ENCODE data around the gene METTL16.

Gene METTL16

GRCh38 chr17:2438823-2439222 is 72.9 kb downstream of the METTL16 start:
- Histone ChIP-seq H2AFZ (ENCODE audit: low read length) (no peak overlapping the region), H3K9me2 (ENCODE audit: low read depth, low read length) (no peaks in the 10 kb centered on the region), H3K9me3 (ENCODE audit: low read length) (no peaks in the 10 kb centered on the region), H3K4me2 (ENCODE audit: low read length) (no peak overlapping the region), H3K4me1 (ENCODE audit: insufficient read depth, low read length, severe bottlenecking) (peaks cover 27% of the 10 kb centered on the region), H3F3A (ENCODE audit: insufficient read depth, low read length) (no peaks in the 10 kb centered on the region; the same call in 1 of the 2 replicates), H4K20me1 (ENCODE audit: insufficient read depth, low read length) (no peaks in the 10 kb centered on the region), H3K27ac (ENCODE audit: low read depth, low read length, poor library complexity, severe bottlenecking) (no peak overlapping the region), H3K27me3 (ENCODE audit: insufficient read depth, low read length) (no peaks in the 10 kb centered on the region), H3K9ac (ENCODE audit: low read length) (no peak overlapping the region), H3K79me2 (ENCODE audit: insufficient read depth, low read length) (no peaks in the 10 kb centered on the region), H3K4me3 (ENCODE audit: low read depth, low read length, poor library complexity, severe bottlenecking) (no peak overlapping the region), H3K36me3 (ENCODE audit: insufficient read depth, low read length) (peaks cover 59% of the 10 kb centered on the region)
- TF ChIP-seq CTCF (IDR thresholded peaks at IDR 0.05; ENCODE audit: low read length) (no peak), EZH2 (IDR thresholded peaks at IDR 0.05; ENCODE audit: borderline replicate concordance, low read length) (no peak)

GRCh38 chr17:2436316-2436905 is 75.3 kb downstream of the METTL16 start:
- Histone ChIP-seq H4K20me1 (ENCODE audit: insufficient read depth, low read length) (no peaks in the 10 kb centered on the region), H3K79me2 (ENCODE audit: insufficient read depth, low read length) (no peaks in the 10 kb centered on the region), H3K4me1 (ENCODE audit: insufficient read depth, low read length, severe bottlenecking) (peaks cover 27% of the 10 kb centered on the region), H2AFZ (ENCODE audit: low read length) (no peak overlapping the region), H3K9ac (ENCODE audit: low read length) (peak overlapping the region; percentile 29; the same call in 1 of the 2 replicates), H3K4me3 (ENCODE audit: low read depth, low read length, poor library complexity, severe bottlenecking) (peak overlapping the region; percentile 13), H3F3A (ENCODE audit: insufficient read depth, low read length) (no peaks in the 10 kb centered on the region; the same call in 1 of the 2 replicates), H3K27me3 (ENCODE audit: insufficient read depth, low read length) (no peaks in the 10 kb centered on the region), H3K4me2 (ENCODE audit: low read length) (peak overlapping the region; percentile 45), H3K9me2 (ENCODE audit: low read depth, low read length) (no peaks in the 10 kb centered on the region), H3K36me3 (ENCODE audit: insufficient read depth, low read length) (peaks cover 68% of the 10 kb centered on the region), H3K27ac (ENCODE audit: low read depth, low read length, poor library complexity, severe bottlenecking) (peak overlapping the region; percentile 94), H3K9me3 (ENCODE audit: low read length) (no peaks in the 10 kb centered on the region)
- no peak for TF ChIP-seq CTCF (IDR thresholded peaks at IDR 0.05; ENCODE audit: low read length)
- TF ChIP-seq EZH2 (IDR thresholded peaks at IDR 0.05; ENCODE audit: borderline replicate concordance, low read length): no peak

GRCh38 chr17:2435862-2436261 is 75.8 kb downstream of the METTL16 start:
- peak overlapping the region; percentile 45 for H3K9ac ChIP-seq (ENCODE audit: low read length)
- H3K4me3 ChIP-seq (ENCODE audit: low read depth, low read length, poor library complexity, severe bottlenecking): peak overlapping the region; percentile 13
- no peak for TF ChIP-seq EZH2 (IDR thresholded peaks at IDR 0.05; ENCODE audit: borderline replicate concordance, low read length)
- TF ChIP-seq CTCF (IDR thresholded peaks at IDR 0.05; ENCODE audit: low read length): no peak
- H3K4me2 ChIP-seq (ENCODE audit: low read length): peak overlapping the region; percentile 45
- no peaks in the 10 kb centered on the region for H3K79me2 ChIP-seq (ENCODE audit: insufficient read depth, low read length)
- no peaks in the 10 kb centered on the region for H3K9me2 ChIP-seq (ENCODE audit: low read depth, low read length)
- peak overlapping the region; percentile 94 for H3K27ac ChIP-seq (ENCODE audit: low read depth, low read length, poor library complexity, severe bottlenecking)
- no peaks in the 10 kb centered on the region; the same call in 1 of the 2 replicates for H3F3A ChIP-seq (ENCODE audit: insufficient read depth, low read length)
- peaks cover 27% of the 10 kb centered on the region for H3K4me1 ChIP-seq (ENCODE audit: insufficient read depth, low read length, severe bottlenecking)
- no peaks in the 10 kb centered on the region for H3K9me3 ChIP-seq (ENCODE audit: low read length)
- peaks cover 67% of the 10 kb centered on the region for H3K36me3 ChIP-seq (ENCODE audit: insufficient read depth, low read length)
- no peak overlapping the region for H2AFZ ChIP-seq (ENCODE audit: low read length)
- no peaks in the 10 kb centered on the region for H3K27me3 ChIP-seq (ENCODE audit: insufficient read depth, low read length)
- no peaks in the 10 kb centered on the region for H4K20me1 ChIP-seq (ENCODE audit: insufficient read depth, low read length)

Data from OCI-LY1 (cell line).